Heart left ventricle (tissue), 16 donors: ENCODE data around the gene TIPARP. TPM values are rescaled to one million over a fixed set of nuclear protein-coding genes. Genes with fewer than 3 reads are reported as not detected.

Source experiments
- ATAC-seq, 4 donors: fragments of 200-7000 bp; cut with Tn5 transposase; one replicate each; pipeline ENCODE4 v1.9.1; 2020 to 2022; ENCODE audit warnings: moderate library complexity in 4 of 4, mild to moderate bottlenecking in 3 of 4, moderate number of reproducible peaks in 1 of 4
- DNase-seq, 5 donors: peaks; one replicate each; pipeline ENCODE4 v3.0.0-alpha.2; 2020
- H3K27ac ChIP-seq, 12 donors: fragments of 200-600 bp; sonication (generic) in 4 of 12; one replicate each; pipeline versions ENCODE4 v1.5.0 to v1.8.0; 2016 to 2022; ENCODE audit warnings: mild to moderate bottlenecking in 2 of 12
- H3K27me3 ChIP-seq, 9 donors: fragments of 200-600 bp; sonication (generic) in 2 of 9; one replicate each; pipeline versions ENCODE4 v1.5.1 to v1.8.0; 2016 to 2022; ENCODE audit warnings: mild to moderate bottlenecking in 3 of 9
- H3K36me3 ChIP-seq, 9 donors: fragments of 200-600 bp; sonication (generic) in 2 of 9; one replicate each; pipeline versions ENCODE4 v1.5.0 to v1.8.0; 2018 to 2022; ENCODE audit warnings: mild to moderate bottlenecking in 2 of 9
- H3K4me1 ChIP-seq, 12 donors: fragments of 200-600 bp; sonication (generic) in 4 of 12; one replicate each; pipeline versions ENCODE4 v1.5.0 to v1.8.0; 2016 to 2022; ENCODE audit warnings: mild to moderate bottlenecking in 3 of 12
- H3K4me3 ChIP-seq, 12 donors: fragments of 200-600 bp; sonication (generic) in 4 of 12; one replicate each; pipeline versions ENCODE4 v1.5.0 to v1.8.0; 2017 to 2022; ENCODE audit warnings: mild to moderate bottlenecking in 9 of 12, moderate library complexity in 4 of 12
- H3K9me3 ChIP-seq, 12 donors: fragments of 200-600 bp; sonication (generic) in 4 of 12; one replicate each; pipeline versions ENCODE4 v1.5.0 to v1.8.0; 2016 to 2022; ENCODE audit warnings: mild to moderate bottlenecking in 1 of 12
- POLR2A ChIP-seq, 2 donors: fragments of 450-650 bp; IDR thresholded peaks; one replicate each; pipeline ENCODE4 v1.6.1; 2017; ENCODE audit warnings: antibody characterized with exemption in 2 of 2, mild to moderate bottlenecking in 2 of 2, moderate library complexity in 2 of 2
- WGBS, 4 donors: extraction: QIAGEN DNeasy Blood & Tissue Kit in 2 of 4; methylation state at CpG; one replicate each; pipeline versions ENCODE4 v1.1.5 to v1.1.7; 2013 to 2018; 5-methylcytosine and 5-hydroxymethylcytosine counted together
- intact Hi-C, 10 donors: fragments of 100-400 bp; cut with DNase I; formaldehyde crosslinking; loops; one replicate each; pipeline versions ENCODE4 v1.11.1 to v1.14.2; 2022
- polyA plus RNA-seq, 2 donors: library from polyadenylated mRNA; stranded (reverse); fragments of 200-250 nt; gene quantifications; one replicate each; pipeline ENCODE4 v1.2.3, GENCODE V29; 2013
- total RNA-seq, 9 donors: library from RNA; depleted of rRNA in 2 of 9; stranded (reverse); fragments of >200 nt in 2 of 9; fragmentation: NEBNext Ultra II Directional in 3 of 9; extraction: Animal tissue kit (Norgen Biotek cat#: 25700) in 3 of 9; gene quantifications; one replicate each; pipeline versions ENCODE4 v1.1.0 to v1.2.4, GENCODE V29; 2016 to 2023
- TF ChIP-seq, protein P1 (sequence below), 12 donors: fragments of 200-600 bp; sonication (generic) in 4 of 12; IDR thresholded peaks; one replicate each; pipeline versions ENCODE4 v1.5.0 to v1.8.0; 2018 to 2022; ENCODE audit warnings: antibody characterized with exemption in 12 of 12, mild to moderate bottlenecking in 5 of 12
- donor health status: ischemic (EF 13 %, LVEDD 7.1; RV severe dilation, severe dysfunction).
- donor health status: healthy with polysubstance abuse.
- donor health status: DM: no; HTN: yes; CAD: no.
- donor health status: DM: no; HTN: no; CAD: no.
- donor health status: ischemic (EF 25% LVEDD 6.9; RV normal size, moderate dysfunction).
- donor health status: ischemic (EF 25% LVEDD 5.7; RV mildly dilated, moderate dysfunction).
- donor health status: healthy.
- donor health status: DM: yes; HTN: yes; CAD: no.
- donor health status: ischemic (EF 35%, LVEDD 5.7; RV mildly dilated, moderate dysfunction).
- donor health status: nonischemic (EF 11% LVEDD 7.7; RV severe dilation, severe dysfunction).
- donor health status: DM: yes; HTN: yes; CAD: no.
- donor health status: PGD.
- donor health status: ischemic (EF 29% LVEDD 5.4; RV normal size, mild dysfunction).
- donor health status: nonischemic (EF 23%, LVEDD 6.1; RV moderate dilation, normal function).

The TIPARP gene
- total and polyA plus RNA-seq, 11 donors, result 12.8 to 46.8 (median 33.8) TPM

DNA sequence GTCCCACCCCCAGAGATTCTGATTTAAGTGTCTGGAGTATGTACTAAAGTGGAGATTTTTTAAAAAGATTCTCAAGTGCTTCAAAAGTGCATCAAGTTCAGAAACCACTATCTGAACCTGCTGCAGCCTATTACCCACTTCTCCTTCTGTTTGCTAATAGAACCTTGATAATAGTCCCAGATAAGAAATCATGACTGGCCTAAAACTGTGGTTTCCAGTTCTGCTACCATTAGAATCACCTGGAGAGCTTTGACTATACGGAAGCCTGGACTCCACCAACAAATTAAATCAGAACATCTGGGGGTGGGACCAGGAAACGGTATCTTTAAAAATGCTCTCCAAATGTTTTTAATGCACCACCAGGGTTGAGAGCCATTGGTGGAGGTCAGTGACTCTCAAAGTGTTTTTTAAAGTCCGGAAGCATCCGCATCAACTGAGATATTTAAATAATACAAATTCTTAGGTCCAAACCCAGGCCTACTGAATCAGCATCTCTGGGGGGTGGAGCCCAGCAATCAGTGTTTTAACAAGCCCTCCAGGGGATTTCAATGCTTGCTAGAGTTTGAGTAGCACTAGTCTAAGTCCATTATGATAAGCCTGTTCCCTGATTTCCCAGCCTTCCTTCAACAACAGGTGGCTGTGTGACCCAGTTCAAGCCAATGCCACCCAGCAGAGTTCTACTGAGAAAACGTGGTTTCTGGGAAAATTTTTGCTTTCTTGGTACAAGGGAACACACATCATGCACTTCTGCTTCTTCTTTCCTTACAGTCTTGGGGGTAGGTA is 45.4 kb upstream of the TIPARP start:
- no peak for TF ChIP-seq POLR2A (IDR thresholded peaks at IDR 0.05)
- TF ChIP-seq, protein P1, sequence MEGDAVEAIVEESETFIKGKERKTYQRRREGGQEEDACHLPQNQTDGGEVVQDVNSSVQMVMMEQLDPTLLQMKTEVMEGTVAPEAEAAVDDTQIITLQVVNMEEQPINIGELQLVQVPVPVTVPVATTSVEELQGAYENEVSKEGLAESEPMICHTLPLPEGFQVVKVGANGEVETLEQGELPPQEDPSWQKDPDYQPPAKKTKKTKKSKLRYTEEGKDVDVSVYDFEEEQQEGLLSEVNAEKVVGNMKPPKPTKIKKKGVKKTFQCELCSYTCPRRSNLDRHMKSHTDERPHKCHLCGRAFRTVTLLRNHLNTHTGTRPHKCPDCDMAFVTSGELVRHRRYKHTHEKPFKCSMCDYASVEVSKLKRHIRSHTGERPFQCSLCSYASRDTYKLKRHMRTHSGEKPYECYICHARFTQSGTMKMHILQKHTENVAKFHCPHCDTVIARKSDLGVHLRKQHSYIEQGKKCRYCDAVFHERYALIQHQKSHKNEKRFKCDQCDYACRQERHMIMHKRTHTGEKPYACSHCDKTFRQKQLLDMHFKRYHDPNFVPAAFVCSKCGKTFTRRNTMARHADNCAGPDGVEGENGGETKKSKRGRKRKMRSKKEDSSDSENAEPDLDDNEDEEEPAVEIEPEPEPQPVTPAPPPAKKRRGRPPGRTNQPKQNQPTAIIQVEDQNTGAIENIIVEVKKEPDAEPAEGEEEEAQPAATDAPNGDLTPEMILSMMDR (IDR thresholded peaks at IDR 0.05), result no peak
- Histone ChIP-seq H3K27ac (no peak overlapping the region), H3K9me3 (no peaks in the 10 kb centered on the region), H3K27me3 (no peaks in the 10 kb centered on the region), H3K4me3 (no peak overlapping the region), H3K36me3 (no peaks in the 10 kb centered on the region), H3K4me1 (peaks cover 0 to 18% (median 0%) of the 10 kb centered on the region in 12 donors)
- no peak for DNase-seq
- intact Hi-C loops, result no loop called here
- ATAC-seq, result no peak
- WGBS, 4 donors, result 69 to 82% (median 79%) methylated on average over 5 of the region's 5 CpGs

GRCh38 chr3:156630081-156630772 is 44.2 kb upstream of the TIPARP start:
- H3K4me3 ChIP-seq, result no peak overlapping the region
- TF ChIP-seq POLR2A (IDR thresholded peaks at IDR 0.05), result no peak
- TF ChIP-seq, protein P1 (IDR thresholded peaks at IDR 0.05), result no peak
- H3K36me3 ChIP-seq, result no peaks in the 10 kb centered on the region
- no peak overlapping the region for H3K27ac ChIP-seq
- no peaks in the 10 kb centered on the region for H3K27me3 ChIP-seq
- no peak for DNase-seq
- ATAC-seq, result no peak
- H3K4me1 ChIP-seq, result peaks cover 0 to 18% (median 0%) of the 10 kb centered on the region in 12 donors
- no peaks in the 10 kb centered on the region for H3K9me3 ChIP-seq
- intact Hi-C loops, result no loop called here

DNA sequence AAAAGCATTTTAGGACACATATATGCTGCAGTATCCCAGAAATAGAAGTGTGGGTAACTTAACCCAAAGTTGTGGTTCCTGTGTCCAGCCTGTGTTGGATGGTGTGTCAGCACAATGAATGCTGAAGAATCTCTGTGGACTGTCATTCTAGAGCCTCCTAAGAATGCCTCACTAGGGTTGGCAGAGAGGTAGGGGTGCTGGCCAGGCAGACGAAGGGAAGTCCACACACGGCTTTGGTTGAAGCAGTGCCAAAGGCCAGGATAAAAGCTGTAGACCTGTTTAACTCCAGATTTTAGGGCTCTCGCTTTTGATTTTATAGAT is 43.7 kb upstream of the TIPARP start:
- DNase-seq, result no peak
- Histone ChIP-seq H3K27ac (no peak overlapping the region), H3K4me1 (peaks cover 0 to 18% (median 0%) of the 10 kb centered on the region in 12 donors), H3K36me3 (no peaks in the 10 kb centered on the region), H3K4me3 (no peak overlapping the region), H3K9me3 (no peaks in the 10 kb centered on the region), H3K27me3 (no peaks in the 10 kb centered on the region)
- TF ChIP-seq, protein P1 (IDR thresholded peaks at IDR 0.05), result no peak
- no peak for TF ChIP-seq POLR2A (IDR thresholded peaks at IDR 0.05)
- no peak for ATAC-seq
- intact Hi-C loops, result no loop called here
- WGBS, 4 donors, result 54 to 61% (median 57%) methylated on average over 3 of the region's 3 CpGs

DNA sequence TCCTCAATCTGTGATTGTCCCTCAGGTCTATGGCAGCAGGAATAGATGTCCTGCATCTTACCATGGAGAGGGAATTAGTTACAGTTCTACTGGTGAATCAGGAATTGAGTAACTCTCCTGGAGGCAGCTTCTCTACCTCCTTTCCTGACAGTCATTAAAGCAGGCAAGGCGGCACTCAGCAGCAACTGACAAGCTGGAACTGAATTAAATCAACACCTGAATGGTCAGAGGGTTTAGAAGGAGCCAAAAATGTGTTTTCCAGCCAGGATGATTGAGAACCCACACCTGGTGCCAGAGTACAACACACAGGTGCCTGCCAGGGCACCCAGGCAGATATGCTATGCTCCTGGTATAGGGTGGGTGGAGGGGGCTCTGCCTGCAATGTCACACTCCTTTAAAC is 43.1 kb upstream of the TIPARP start:
- intact Hi-C loops, result no loop called here
- Histone ChIP-seq H3K9me3 (no peaks in the 10 kb centered on the region), H3K27ac (no peak overlapping the region), H3K36me3 (no peaks in the 10 kb centered on the region), H3K4me3 (no peak overlapping the region), H3K27me3 (no peaks in the 10 kb centered on the region), H3K4me1 (peaks cover 0 to 18% (median 0%) of the 10 kb centered on the region in 12 donors)
- no peak for DNase-seq
- TF ChIP-seq, protein P1 (IDR thresholded peaks at IDR 0.05), result no peak
- no peak for TF ChIP-seq POLR2A (IDR thresholded peaks at IDR 0.05)
- 75 to 94% (median 83%) methylated on average over 1 of the region's 1 CpG for WGBS, 4 donors
- no peak for ATAC-seq
